ENCODE data around the gene CDH16. TPM values are rescaled to one million over a fixed set of nuclear protein-coding genes. Genes with fewer than 3 reads are reported as not detected.
"Not testable (repeated sequence)": the region's sequence is repeated elsewhere in the genome, so short reads cannot be mapped to it uniquely, and the experiment has no call there.

Gene CDH16
- total RNA-seq, 1 donor from 2014 or later = not detected

DNA sequence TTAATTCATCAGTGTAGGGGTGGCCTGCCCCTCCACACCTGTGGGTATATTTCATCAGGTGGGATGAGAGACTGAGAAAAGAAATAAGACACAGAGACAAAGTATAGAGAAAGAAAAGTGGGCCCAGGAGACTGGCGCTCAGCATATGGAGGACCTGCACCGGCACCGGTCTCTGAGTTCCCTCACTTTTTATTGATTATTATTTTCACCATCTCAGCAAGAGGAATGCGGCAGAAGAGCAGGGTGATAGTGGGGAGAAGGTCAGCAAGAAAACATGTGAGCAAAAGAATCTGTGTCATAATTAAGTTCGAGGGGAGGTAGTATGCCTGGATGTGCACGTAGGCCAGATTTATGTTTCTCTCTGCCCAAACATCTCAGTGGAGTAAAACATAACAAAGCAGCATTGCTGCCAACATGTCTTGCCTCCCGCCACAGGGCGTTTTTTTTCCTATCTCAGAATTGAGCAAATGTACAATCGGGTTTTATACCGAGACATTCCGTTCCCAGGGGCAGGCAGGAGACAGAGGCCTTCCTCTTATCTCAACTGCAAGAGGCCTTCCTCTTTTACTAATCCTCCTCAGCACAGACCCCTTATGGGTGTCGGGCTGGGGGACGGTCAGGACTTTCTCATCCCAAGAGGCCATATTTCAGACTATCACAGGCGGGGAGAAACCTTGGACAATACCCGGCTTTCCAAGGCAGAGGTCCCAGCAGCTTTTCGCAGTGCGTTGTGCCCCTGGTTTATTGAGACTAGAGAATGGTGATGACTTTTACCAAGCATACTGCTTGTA lies 36.9 kb upstream of the CDH16 start:
- H3K9ac ChIP-seq (ENCODE audit: low read depth in 1 of 3, low read length in 3 of 3); H3K27me3 ChIP-seq (ENCODE audit: control insufficient read depth in 3 of 3, insufficient read depth in 3 of 3, low read length in 3 of 3); H3K9me3 ChIP-seq (ENCODE audit: control insufficient read depth in 3 of 3, low read length in 3 of 3); H3K4me3 ChIP-seq (ENCODE audit: low read length in 3 of 3); H3K36me3 ChIP-seq (ENCODE audit: control insufficient read depth in 3 of 3, insufficient read depth in 3 of 3, low read length in 3 of 3); H3K27ac ChIP-seq (ENCODE audit: low read depth, low read length): not testable (repeated sequence)
- H3K4me1 ChIP-seq (ENCODE audit: control insufficient read depth in 3 of 3, insufficient read depth in 3 of 3, low read length in 3 of 3) = peaks cover 10 to 26% (median 20%) of the 10 kb centered on the region in 3 donors

DNA sequence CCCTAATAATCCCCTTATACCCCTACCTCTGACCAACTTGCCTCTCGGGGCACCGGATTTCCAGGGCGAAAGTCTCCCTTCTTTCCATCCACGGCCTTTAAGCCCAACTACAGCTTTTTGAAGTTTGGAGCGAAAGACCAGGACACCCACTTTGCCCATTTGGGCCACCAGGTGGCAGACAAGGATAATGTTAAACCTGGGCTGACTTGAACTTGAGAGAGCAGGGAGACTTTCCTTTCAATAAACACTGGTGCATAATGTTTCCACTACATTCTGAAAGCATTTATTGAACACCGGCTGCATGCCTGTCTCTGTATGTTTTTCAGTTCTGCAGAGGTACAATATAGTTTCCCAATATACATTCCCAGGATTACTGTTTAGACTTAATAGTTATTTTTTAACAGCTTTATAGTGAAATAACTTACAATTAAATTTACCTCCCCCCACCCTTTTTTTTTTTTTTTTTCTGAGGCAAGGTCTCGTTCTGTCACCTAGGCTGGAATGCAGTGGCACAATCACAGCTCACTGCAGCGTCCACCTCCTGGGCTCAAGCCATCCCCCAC lies 35.5 kb upstream of the CDH16 start:
- Histone ChIP-seq H3K9ac (ENCODE audit: low read depth in 1 of 3, low read length in 3 of 3) (peak overlapping the region; percentile 27 to 61 (median 40)), H3K4me3 (ENCODE audit: low read length in 3 of 3) (no peak overlapping the region), H3K27ac (ENCODE audit: low read depth, low read length) (peak overlapping the region; percentile 1), H3K27me3 (ENCODE audit: control insufficient read depth in 3 of 3, insufficient read depth in 3 of 3, low read length in 3 of 3) (peaks cover 0 to 3% (median 0%) of the 10 kb centered on the region in 3 donors), H3K9me3 (ENCODE audit: control insufficient read depth in 3 of 3, low read length in 3 of 3) (no peaks in the 10 kb centered on the region), H3K4me1 (ENCODE audit: control insufficient read depth in 3 of 3, insufficient read depth in 3 of 3, low read length in 3 of 3) (peaks cover 5 to 22% (median 22%) of the 10 kb centered on the region in 3 donors), H3K36me3 (ENCODE audit: control insufficient read depth in 3 of 3, insufficient read depth in 3 of 3, low read length in 3 of 3) (no peaks in the 10 kb centered on the region)

DNA sequence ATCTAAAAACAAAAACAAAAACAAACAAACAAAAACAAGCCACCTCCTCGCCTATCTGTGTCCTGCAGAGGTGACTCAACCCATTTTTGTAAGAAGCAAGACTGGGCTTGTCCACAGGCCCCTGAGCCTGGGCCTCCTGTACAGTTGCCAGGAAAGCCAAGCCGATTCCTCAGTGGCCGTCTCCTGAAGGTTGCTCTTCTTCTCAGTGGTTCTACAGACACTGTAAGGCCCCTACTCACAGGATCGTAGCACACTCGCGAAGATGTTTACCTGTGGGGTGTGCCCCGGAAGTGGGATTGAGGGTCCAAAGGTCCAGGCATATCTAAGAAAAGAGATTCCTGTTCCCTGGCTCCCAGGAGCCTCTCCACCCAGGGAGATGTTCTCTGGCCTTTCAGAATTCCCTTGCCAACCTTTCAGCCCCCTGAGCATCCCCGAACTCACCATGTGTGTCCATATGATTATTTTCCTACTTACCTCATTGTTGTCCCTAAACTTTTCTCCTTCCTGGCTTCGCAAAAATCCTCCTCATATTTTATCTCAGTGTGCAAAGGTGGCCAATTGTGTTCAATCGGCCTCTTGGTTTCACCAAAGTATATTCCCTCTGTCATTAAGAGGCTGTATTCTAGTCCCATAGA lies 34.9 kb upstream of the CDH16 start:
- Histone ChIP-seq H3K9me3 (ENCODE audit: control insufficient read depth in 3 of 3, low read length in 3 of 3) (no peaks in the 10 kb centered on the region), H3K27ac (ENCODE audit: low read depth, low read length) (peak overlapping the region; percentile 1), H3K27me3 (ENCODE audit: control insufficient read depth in 3 of 3, insufficient read depth in 3 of 3, low read length in 3 of 3) (peaks cover 0 to 3% (median 0%) of the 10 kb centered on the region in 3 donors), H3K4me1 (ENCODE audit: control insufficient read depth in 3 of 3, insufficient read depth in 3 of 3, low read length in 3 of 3) (peaks cover 3 to 25% (median 22%) of the 10 kb centered on the region in 3 donors), H3K9ac (ENCODE audit: low read depth in 1 of 3, low read length in 3 of 3) (peak overlapping the region; percentile 27 to 61 (median 40)), H3K4me3 (ENCODE audit: low read length in 3 of 3) (no peak overlapping the region), H3K36me3 (ENCODE audit: control insufficient read depth in 3 of 3, insufficient read depth in 3 of 3, low read length in 3 of 3) (no peaks in the 10 kb centered on the region)

DNA sequence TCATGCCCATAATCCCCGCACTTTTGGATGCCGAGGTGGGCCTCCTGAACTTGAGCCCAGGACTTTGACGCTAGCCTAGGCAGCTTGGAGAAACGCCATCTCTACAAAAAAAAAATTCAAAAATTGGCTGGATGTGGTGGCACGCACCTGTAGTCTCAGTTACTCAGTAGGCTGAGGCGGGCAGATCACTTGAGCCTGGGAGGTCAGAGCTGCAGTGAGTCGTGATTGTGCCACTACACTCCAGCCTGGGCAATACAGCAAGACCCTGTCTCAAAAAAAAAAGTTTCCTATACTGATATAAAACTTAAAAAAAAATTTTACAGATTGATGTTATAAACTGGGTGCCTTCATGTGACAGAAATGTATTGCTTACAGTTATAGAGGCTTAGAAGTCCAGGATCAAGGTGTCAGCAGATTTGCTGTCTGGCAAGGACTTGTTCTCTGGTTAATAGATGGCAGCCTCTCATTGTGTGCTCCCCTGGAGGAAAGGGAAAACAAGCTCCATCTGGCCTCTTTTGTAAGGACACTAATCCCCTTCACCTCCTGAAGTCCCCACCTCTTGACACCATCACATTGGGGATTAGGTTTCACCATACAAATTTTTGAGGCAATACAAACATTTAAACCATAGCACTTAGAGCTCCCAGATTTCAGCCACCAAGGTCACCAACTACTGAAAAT lies 33.9 kb upstream of the CDH16 start:
- H3K27ac ChIP-seq (ENCODE audit: low read depth, low read length) = peak overlapping the region; percentile 1
- H3K4me3 ChIP-seq (ENCODE audit: low read length in 3 of 3) = peak overlapping the region in 1 of 3 donors; percentile 30

DNA sequence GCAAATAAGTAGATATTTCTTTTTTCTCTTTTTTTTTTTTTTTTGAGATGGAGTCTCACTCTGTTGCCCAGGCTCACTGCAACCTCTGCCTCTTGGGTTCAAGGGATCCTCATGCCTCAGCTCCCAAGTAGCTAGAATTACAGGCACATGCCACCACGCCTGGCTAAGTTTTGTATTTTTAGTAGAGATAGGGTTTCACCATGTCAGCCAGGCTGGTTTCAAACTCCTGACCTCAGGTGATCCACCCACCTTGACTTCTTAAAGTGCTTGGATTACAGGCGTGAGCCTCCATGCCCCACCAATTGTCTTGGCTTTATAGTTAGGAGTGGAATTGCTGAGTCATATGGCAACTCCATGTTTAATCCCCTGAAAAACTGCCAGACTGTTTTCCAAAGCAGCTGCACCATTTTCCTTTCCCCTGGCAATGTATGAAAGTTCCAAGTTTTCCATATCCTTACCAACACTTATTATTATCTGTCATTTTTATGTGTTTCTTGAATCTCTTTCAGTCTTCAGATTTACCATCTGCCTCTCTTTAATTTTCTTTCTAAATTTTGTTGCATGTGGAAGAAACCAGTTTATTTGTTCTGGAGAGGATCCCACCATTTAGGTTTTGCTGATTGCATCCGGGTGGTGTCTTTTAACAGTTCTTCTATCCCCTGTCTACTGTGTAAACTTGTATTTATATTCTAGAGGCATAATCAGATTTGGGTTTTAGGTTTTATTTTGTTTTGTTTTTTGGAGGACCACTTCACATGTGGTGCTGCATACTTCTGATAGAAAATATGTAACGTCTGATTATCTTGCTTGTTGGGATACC lies 32.5 kb upstream of the CDH16 start:
- Histone ChIP-seq H3K27ac (ENCODE audit: low read depth, low read length) (peak overlapping the region; percentile 26), H3K4me3 (ENCODE audit: low read length in 3 of 3) (no peak overlapping the region), H3K9me3 (ENCODE audit: control insufficient read depth in 3 of 3, low read length in 3 of 3) (no peaks in the 10 kb centered on the region), H3K36me3 (ENCODE audit: control insufficient read depth in 3 of 3, insufficient read depth in 3 of 3, low read length in 3 of 3) (no peaks in the 10 kb centered on the region), H3K4me1 (ENCODE audit: control insufficient read depth in 3 of 3, insufficient read depth in 3 of 3, low read length in 3 of 3) (peaks cover 12 to 37% (median 25%) of the 10 kb centered on the region in 3 donors), H3K27me3 (ENCODE audit: control insufficient read depth in 3 of 3, insufficient read depth in 3 of 3, low read length in 3 of 3) (peaks cover 0 to 3% (median 0%) of the 10 kb centered on the region in 3 donors), H3K9ac (ENCODE audit: low read depth in 1 of 3, low read length in 3 of 3) (no peak overlapping the region)

More for the DNA sequence above, 33.9 kb upstream of the CDH16 start:
- H3K27me3 ChIP-seq (ENCODE audit: control insufficient read depth in 3 of 3, insufficient read depth in 3 of 3, low read length in 3 of 3) = peaks cover 0 to 3% (median 0%) of the 10 kb centered on the region in 3 donors
- H3K4me1 ChIP-seq (ENCODE audit: control insufficient read depth in 3 of 3, insufficient read depth in 3 of 3, low read length in 3 of 3) = peaks cover 10 to 29% (median 22%) of the 10 kb centered on the region in 3 donors
- H3K36me3 ChIP-seq (ENCODE audit: control insufficient read depth in 3 of 3, insufficient read depth in 3 of 3, low read length in 3 of 3) = no peaks in the 10 kb centered on the region
- H3K9ac ChIP-seq (ENCODE audit: low read depth in 1 of 3, low read length in 3 of 3) = no peak overlapping the region
- H3K9me3 ChIP-seq (ENCODE audit: control insufficient read depth in 3 of 3, low read length in 3 of 3) = no peaks in the 10 kb centered on the region

DNA sequence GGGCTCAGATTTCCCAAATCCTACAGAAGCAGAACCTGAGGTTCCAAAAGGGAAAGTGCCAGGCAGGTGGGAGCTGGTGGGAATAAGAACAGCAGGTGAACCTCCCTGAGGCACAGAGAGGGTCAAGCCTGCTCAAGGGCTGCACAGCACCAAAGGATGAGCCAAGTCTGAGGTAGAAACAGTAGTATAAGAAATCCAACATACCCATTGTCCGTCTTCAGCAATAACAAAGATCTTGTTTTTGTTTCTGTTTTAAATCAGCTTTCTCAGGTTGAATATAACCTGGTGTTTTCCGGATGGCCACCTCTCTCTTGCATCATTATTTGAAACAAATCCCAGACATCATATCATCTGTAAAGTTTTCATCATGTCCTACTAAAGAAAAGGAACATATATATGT lies 31.8 kb upstream of the CDH16 start:
- peak overlapping the region in 2 of 3 donors; percentile 7 to 94 for H3K9ac ChIP-seq (ENCODE audit: low read depth in 1 of 3, low read length in 3 of 3)
- no peaks in the 10 kb centered on the region for H3K36me3 ChIP-seq (ENCODE audit: control insufficient read depth in 3 of 3, insufficient read depth in 3 of 3, low read length in 3 of 3)
- peaks cover 12 to 37% (median 25%) of the 10 kb centered on the region in 3 donors for H3K4me1 ChIP-seq (ENCODE audit: control insufficient read depth in 3 of 3, insufficient read depth in 3 of 3, low read length in 3 of 3)
- H3K27ac ChIP-seq (ENCODE audit: low read depth, low read length) = peak overlapping the region; percentile 11
- peaks cover 0 to 3% (median 0%) of the 10 kb centered on the region in 3 donors for H3K27me3 ChIP-seq (ENCODE audit: control insufficient read depth in 3 of 3, insufficient read depth in 3 of 3, low read length in 3 of 3)
- peak overlapping the region; percentile 2 to 56 (median 38) for H3K4me3 ChIP-seq (ENCODE audit: low read length in 3 of 3)
- H3K9me3 ChIP-seq (ENCODE audit: control insufficient read depth in 3 of 3, low read length in 3 of 3) = no peaks in the 10 kb centered on the region

DNA sequence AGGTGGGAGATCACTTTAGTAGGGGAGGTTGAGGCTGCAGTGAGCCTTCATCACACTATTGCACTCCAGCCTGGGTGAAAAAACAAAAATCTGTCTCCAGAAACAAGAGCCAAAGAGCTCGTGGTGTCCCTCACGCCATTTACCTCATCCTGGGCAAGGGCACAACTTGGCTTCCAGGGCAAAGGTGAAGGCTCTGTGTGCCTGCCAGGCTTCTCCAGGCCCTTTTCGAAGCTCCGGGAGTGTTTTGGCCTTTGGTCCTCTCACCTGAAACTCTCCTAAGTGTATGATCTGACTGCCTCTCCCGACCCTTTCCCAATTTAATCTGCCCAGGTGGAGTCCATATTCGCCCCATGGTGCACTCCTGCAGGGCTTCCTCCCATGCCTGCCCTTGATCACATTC lies 30.8 kb upstream of the CDH16 start:
- Histone ChIP-seq H3K9me3 (ENCODE audit: control insufficient read depth in 3 of 3, low read length in 3 of 3) (no peaks in the 10 kb centered on the region), H3K9ac (ENCODE audit: low read depth in 1 of 3, low read length in 3 of 3) (peak overlapping the region; percentile 79 to 94 (median 79)), H3K27ac (ENCODE audit: low read depth, low read length) (peak overlapping the region; percentile 79), H3K36me3 (ENCODE audit: control insufficient read depth in 3 of 3, insufficient read depth in 3 of 3, low read length in 3 of 3) (no peaks in the 10 kb centered on the region), H3K27me3 (ENCODE audit: control insufficient read depth in 3 of 3, insufficient read depth in 3 of 3, low read length in 3 of 3) (peaks cover 0 to 3% (median 0%) of the 10 kb centered on the region in 3 donors), H3K4me1 (ENCODE audit: control insufficient read depth in 3 of 3, insufficient read depth in 3 of 3, low read length in 3 of 3) (peaks cover 12 to 37% (median 21%) of the 10 kb centered on the region in 3 donors), H3K4me3 (ENCODE audit: low read length in 3 of 3) (peak overlapping the region; percentile 78 to 86 (median 82))

DNA sequence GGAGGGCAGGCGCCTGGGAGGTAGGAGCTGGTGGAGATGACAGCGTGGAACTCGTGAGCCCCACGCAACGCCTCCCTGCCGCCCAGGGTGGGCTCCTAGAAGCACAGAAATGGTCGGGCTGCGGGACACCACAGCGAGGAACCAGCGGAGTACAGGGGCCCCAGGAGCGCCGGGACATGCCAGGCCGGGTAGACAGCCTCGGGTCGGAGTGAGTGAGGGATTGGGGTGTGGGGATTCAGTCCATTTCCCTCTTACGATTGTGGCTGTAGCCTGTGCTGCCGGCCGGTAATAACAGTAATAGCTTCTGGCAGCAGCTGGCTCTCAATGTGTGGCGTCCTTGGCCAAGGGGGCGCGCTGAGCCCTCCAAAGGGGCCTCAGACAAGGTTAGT lies 30.1 kb upstream of the CDH16 start:
- Histone ChIP-seq H3K27me3 (ENCODE audit: control insufficient read depth in 3 of 3, insufficient read depth in 3 of 3, low read length in 3 of 3) (peaks cover 0 to 3% (median 0%) of the 10 kb centered on the region in 3 donors), H3K4me3 (ENCODE audit: low read length in 3 of 3) (peak overlapping the region; percentile 78 to 86 (median 82)), H3K9ac (ENCODE audit: low read depth in 1 of 3, low read length in 3 of 3) (peak overlapping the region; percentile 79 to 94 (median 79)), H3K9me3 (ENCODE audit: control insufficient read depth in 3 of 3, low read length in 3 of 3) (no peaks in the 10 kb centered on the region), H3K4me1 (ENCODE audit: control insufficient read depth in 3 of 3, insufficient read depth in 3 of 3, low read length in 3 of 3) (peaks cover 12 to 35% (median 19%) of the 10 kb centered on the region in 3 donors), H3K36me3 (ENCODE audit: control insufficient read depth in 3 of 3, insufficient read depth in 3 of 3, low read length in 3 of 3) (peaks cover 0 to 2% (median 2%) of the 10 kb centered on the region in 3 donors), H3K27ac (ENCODE audit: low read depth, low read length) (peak overlapping the region; percentile 79)
